GM23338 (cell line): ENCODE measurements around the gene AMPD3.

Source experiments
- EZH2 ChIP-seq: fragments of 200-600 bp; sonication (generic); IDR thresholded peaks from one replicate; pipeline ENCODE4 v1.8.0; 2017; ENCODE audit warnings: antibody characterized with exemption, mild to moderate bottlenecking, low read depth; ENCODE audit not compliant: unreplicated experiment
- EZH2phosphoT487 ChIP-seq: fragments of 200-600 bp; sonication (generic); IDR thresholded peaks from one replicate; pipeline ENCODE4 v1.8.1; 2018; ENCODE audit warnings: antibody characterized with exemption; ENCODE audit not compliant: unreplicated experiment
- POLR2AphosphoS5 ChIP-seq: IDR thresholded peaks from 2 replicates; pipeline ENCODE4 v1.6.1; 2016; ENCODE audit warnings: antibody characterized with exemption, low read depth
- TF ChIP-seq, protein P1 (sequence below): IDR thresholded peaks from 2 replicates; pipeline ENCODE4 v1.6.1; 2016; ENCODE audit warnings: antibody characterized with exemption
- TF ChIP-seq, protein P2 (sequence below), 2 experiments: fragments of 200-600 bp in 1 of 2; sonication (generic) in 1 of 2; conservative IDR thresholded peaks; 2 replicates each; pipeline versions ENCODE4 v1.5.1 to v1.6.1; 2016 to 2017; ENCODE audit warnings: antibody characterized with exemption in 2 of 2, low read depth in 2 of 2, mild to moderate bottlenecking in 2 of 2, moderate library complexity in 1 of 2

- TF ChIP-seq EZH2 (no peak), EZH2phosphoT487 (no peak), POLR2AphosphoS5 (no peak)
- TF ChIP-seq, protein P1, sequence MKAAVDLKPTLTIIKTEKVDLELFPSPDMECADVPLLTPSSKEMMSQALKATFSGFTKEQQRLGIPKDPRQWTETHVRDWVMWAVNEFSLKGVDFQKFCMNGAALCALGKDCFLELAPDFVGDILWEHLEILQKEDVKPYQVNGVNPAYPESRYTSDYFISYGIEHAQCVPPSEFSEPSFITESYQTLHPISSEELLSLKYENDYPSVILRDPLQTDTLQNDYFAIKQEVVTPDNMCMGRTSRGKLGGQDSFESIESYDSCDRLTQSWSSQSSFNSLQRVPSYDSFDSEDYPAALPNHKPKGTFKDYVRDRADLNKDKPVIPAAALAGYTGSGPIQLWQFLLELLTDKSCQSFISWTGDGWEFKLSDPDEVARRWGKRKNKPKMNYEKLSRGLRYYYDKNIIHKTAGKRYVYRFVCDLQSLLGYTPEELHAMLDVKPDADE = no peak
- TF ChIP-seq, protein P2, sequence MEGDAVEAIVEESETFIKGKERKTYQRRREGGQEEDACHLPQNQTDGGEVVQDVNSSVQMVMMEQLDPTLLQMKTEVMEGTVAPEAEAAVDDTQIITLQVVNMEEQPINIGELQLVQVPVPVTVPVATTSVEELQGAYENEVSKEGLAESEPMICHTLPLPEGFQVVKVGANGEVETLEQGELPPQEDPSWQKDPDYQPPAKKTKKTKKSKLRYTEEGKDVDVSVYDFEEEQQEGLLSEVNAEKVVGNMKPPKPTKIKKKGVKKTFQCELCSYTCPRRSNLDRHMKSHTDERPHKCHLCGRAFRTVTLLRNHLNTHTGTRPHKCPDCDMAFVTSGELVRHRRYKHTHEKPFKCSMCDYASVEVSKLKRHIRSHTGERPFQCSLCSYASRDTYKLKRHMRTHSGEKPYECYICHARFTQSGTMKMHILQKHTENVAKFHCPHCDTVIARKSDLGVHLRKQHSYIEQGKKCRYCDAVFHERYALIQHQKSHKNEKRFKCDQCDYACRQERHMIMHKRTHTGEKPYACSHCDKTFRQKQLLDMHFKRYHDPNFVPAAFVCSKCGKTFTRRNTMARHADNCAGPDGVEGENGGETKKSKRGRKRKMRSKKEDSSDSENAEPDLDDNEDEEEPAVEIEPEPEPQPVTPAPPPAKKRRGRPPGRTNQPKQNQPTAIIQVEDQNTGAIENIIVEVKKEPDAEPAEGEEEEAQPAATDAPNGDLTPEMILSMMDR (conservative IDR thresholded peaks at IDR 0.05; ENCODE audit: low read depth in 2 of 2) = no peak
These were observed 13.2 kb upstream of the AMPD3 start for GRCh38 chr11:10441652-10442503.
